ENCODE measurements around the gene ZNRF2. TPM values are rescaled to one million over a fixed set of nuclear protein-coding genes. Genes with fewer than 3 reads are reported as not detected.

ZNRF2 gene
- total RNA-seq, 2 donors from 2014 or later, result 36.1 to 42.5 TPM

- TF ChIP-seq CTCF (IDR thresholded peaks at IDR 0.05) (no peak), POLR2A (IDR thresholded peaks at IDR 0.05) (no peak)
- Histone ChIP-seq H3K27me3 (no peaks in the 10 kb centered on the region), H3K36me3 (replicated peaks in 1 of 2; ENCODE audit: insufficient read depth in 1 of 2, low read depth in 2 of 2) (peaks cover 0 to 2% of the 10 kb centered on the region in 2 donors), H3K4me1 (peaks cover 7% of the 10 kb centered on the region), H3K9me3 (no peaks in the 10 kb centered on the region), H3K4me3 (no peak overlapping the region), H3K27ac (no peak overlapping the region)
- intact Hi-C loops (cut with DNase I), result no loop called here
- WGBS, 2 donors, result 65 to 72% methylated on average over 2 of the region's 2 CpGs
- ATAC-seq, result no peak
- no peak for DNase-seq
These were observed 38.6 kb downstream of the ZNRF2 start for GRCh38 chr7:30323006-30323355.

- 30 to 33% methylated on average over 1 of the region's 1 CpG for WGBS, 2 donors
These were observed 43.4 kb downstream of the ZNRF2 start for GRCh38 chr7:30327813-30328212.

GRCh38 chr7:30328381-30328780 is 44.0 kb downstream of the ZNRF2 start:
- H3K27ac ChIP-seq, result no peak overlapping the region
- H3K4me3 ChIP-seq, result no peak overlapping the region
- no peak for TF ChIP-seq CTCF (IDR thresholded peaks at IDR 0.05)
- no peak for TF ChIP-seq POLR2A (IDR thresholded peaks at IDR 0.05)
- DNase-seq (no peak), ATAC-seq (no peak)
- H3K36me3 ChIP-seq (replicated peaks in 1 of 2; ENCODE audit: insufficient read depth in 1 of 2, low read depth in 2 of 2), result peaks cover 0 to 2% of the 10 kb centered on the region in 2 donors
- intact Hi-C loops (cut with DNase I), result no loop called here
- H3K9me3 ChIP-seq, result no peaks in the 10 kb centered on the region
- H3K4me1 ChIP-seq, result peaks cover 15% of the 10 kb centered on the region
- H3K27me3 ChIP-seq, result no peaks in the 10 kb centered on the region

More at GRCh38 chr7:30327813-30328212, 43.4 kb downstream of the ZNRF2 start:
- Histone ChIP-seq H3K9me3 (no peaks in the 10 kb centered on the region), H3K4me3 (no peak overlapping the region), H3K27ac (no peak overlapping the region), H3K4me1 (peaks cover 15% of the 10 kb centered on the region), H3K27me3 (no peaks in the 10 kb centered on the region), H3K36me3 (replicated peaks in 1 of 2; ENCODE audit: insufficient read depth in 1 of 2, low read depth in 2 of 2) (peaks cover 0 to 2% of the 10 kb centered on the region in 2 donors)
- DNase-seq (no peak), ATAC-seq (no peak)
- intact Hi-C loops (cut with DNase I), result no loop called here
- TF ChIP-seq POLR2A (IDR thresholded peaks at IDR 0.05) (no peak), CTCF (IDR thresholded peaks at IDR 0.05) (no peak)

GRCh38 chr7:30329716-30330115 is 45.3 kb downstream of the ZNRF2 start:
- no peak for ATAC-seq
- intact Hi-C loops (cut with DNase I), result no loop called here

More at GRCh38 chr7:30329716-30330115, 45.3 kb downstream of the ZNRF2 start:
- H3K4me1 ChIP-seq, result peaks cover 15% of the 10 kb centered on the region
- peaks cover 0 to 2% of the 10 kb centered on the region in 2 donors for H3K36me3 ChIP-seq (replicated peaks in 1 of 2; ENCODE audit: insufficient read depth in 1 of 2, low read depth in 2 of 2)
- TF ChIP-seq POLR2A (IDR thresholded peaks at IDR 0.05), result no peak
- no peak for TF ChIP-seq CTCF (IDR thresholded peaks at IDR 0.05)
- no peaks in the 10 kb centered on the region for H3K9me3 ChIP-seq
- no peak for DNase-seq
- H3K27me3 ChIP-seq, result no peaks in the 10 kb centered on the region
- no peak overlapping the region for H3K27ac ChIP-seq
- 51 to 63% methylated on average over 3 of the region's 3 CpGs for WGBS, 2 donors
- H3K4me3 ChIP-seq, result peak overlapping the region in 1 of 2 donors; percentile 1

Measured in body of pancreas (tissue), 4 donors.